Measurements from ENCODE around the gene DLG5. TPM values are rescaled to one million over a fixed set of nuclear protein-coding genes. Genes with fewer than 3 reads are reported as not detected.

DLG5 gene
- total and polyA plus RNA-seq, 10 of the 15 experiments (the other 5 are each of a cell fraction or from before 2014, with no cell fraction given): 0.18 to 6.6 (median 2.7) TPM

DNA sequence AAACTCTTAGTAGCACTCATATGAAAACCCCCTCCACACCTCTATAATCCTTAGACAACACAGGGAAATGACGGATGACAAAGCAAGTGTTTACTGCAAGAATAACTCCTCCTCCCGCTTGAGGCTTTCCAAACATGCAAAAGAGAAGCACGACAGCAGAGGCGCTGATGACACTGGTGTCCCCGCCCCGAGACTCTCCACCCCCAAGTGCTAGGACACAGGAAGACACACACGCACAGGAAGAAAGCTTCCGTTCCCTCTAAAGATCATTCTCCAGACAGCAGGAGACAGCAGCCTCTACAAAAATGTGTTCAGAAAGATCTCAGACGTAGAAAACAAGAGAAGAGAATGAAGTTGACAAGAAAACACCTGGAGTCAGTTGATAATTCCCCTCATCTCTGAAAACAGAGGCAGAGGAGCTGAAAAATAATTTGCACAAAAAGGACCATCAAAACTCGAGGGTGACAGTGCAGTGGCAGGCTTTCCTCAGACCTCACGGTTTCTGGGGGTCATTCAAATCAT lies 90.2 kb downstream of the DLG5 start (continued):
- TF ChIP-seq, protein P1, sequence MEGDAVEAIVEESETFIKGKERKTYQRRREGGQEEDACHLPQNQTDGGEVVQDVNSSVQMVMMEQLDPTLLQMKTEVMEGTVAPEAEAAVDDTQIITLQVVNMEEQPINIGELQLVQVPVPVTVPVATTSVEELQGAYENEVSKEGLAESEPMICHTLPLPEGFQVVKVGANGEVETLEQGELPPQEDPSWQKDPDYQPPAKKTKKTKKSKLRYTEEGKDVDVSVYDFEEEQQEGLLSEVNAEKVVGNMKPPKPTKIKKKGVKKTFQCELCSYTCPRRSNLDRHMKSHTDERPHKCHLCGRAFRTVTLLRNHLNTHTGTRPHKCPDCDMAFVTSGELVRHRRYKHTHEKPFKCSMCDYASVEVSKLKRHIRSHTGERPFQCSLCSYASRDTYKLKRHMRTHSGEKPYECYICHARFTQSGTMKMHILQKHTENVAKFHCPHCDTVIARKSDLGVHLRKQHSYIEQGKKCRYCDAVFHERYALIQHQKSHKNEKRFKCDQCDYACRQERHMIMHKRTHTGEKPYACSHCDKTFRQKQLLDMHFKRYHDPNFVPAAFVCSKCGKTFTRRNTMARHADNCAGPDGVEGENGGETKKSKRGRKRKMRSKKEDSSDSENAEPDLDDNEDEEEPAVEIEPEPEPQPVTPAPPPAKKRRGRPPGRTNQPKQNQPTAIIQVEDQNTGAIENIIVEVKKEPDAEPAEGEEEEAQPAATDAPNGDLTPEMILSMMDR (IDR thresholded peaks at IDR 0.05 in 2 of 3, conservative IDR thresholded peaks at IDR 0.05 in 1 of 3; ENCODE audit: control insufficient read depth in 2 of 3, extremely low read depth in 1 of 3, insufficient read depth in 1 of 3, low read depth in 3 of 3, low read length in 3 of 3): no peak
- TF ChIP-seq NBN (IDR thresholded peaks at IDR 0.05) (0 out of 2 replicates have a peak, but pooled peaks have one; percentile 46), BHLHE40 (IDR thresholded peaks at IDR 0.05; ENCODE audit: borderline replicate concordance in 1 of 2, low read depth in 2 of 2, low read length in 1 of 2) (no peak), IKZF2 (IDR thresholded peaks at IDR 0.05) (peak; percentile 35 to 50; a peak in 1 of 4 replicates), STAT3 (IDR thresholded peaks at IDR 0.05; ENCODE audit: low read depth, low read length) (no peak), FOXM1 (IDR thresholded peaks at IDR 0.05; ENCODE audit: low read depth, low read length) (no peak), IKZF1 (conservative IDR thresholded peaks at IDR 0.05) (no peak), SREBF1 (IDR thresholded peaks at IDR 0.05; ENCODE audit: low read length) (no peak), FOXK2 (IDR thresholded peaks at IDR 0.05) (no peak), BCL11A (IDR thresholded peaks at IDR 0.05; ENCODE audit: low read depth, low read length) (no peak), HDGF (IDR thresholded peaks at IDR 0.05) (peak; percentile 60), FOS (IDR thresholded peaks at IDR 0.05; ENCODE audit: borderline replicate concordance, extremely low read depth, insufficient read length) (no peak), POLR2A (IDR thresholded peaks at IDR 0.05; ENCODE audit: low read depth, low read length) (peak; percentile 66), ATF7 (IDR thresholded peaks at IDR 0.05; ENCODE audit: low read depth) (peak; percentile 10; the same call in 1 of the 2 replicates)
- TF ChIP-seq, protein P2, sequence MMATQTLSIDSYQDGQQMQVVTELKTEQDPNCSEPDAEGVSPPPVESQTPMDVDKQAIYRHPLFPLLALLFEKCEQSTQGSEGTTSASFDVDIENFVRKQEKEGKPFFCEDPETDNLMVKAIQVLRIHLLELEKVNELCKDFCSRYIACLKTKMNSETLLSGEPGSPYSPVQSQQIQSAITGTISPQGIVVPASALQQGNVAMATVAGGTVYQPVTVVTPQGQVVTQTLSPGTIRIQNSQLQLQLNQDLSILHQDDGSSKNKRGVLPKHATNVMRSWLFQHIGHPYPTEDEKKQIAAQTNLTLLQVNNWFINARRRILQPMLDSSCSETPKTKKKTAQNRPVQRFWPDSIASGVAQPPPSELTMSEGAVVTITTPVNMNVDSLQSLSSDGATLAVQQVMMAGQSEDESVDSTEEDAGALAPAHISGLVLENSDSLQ (IDR thresholded peaks at IDR 0.05): 0 out of 2 replicates have a peak, but pooled peaks have one; percentile 30
- TF ChIP-seq, protein P3, sequence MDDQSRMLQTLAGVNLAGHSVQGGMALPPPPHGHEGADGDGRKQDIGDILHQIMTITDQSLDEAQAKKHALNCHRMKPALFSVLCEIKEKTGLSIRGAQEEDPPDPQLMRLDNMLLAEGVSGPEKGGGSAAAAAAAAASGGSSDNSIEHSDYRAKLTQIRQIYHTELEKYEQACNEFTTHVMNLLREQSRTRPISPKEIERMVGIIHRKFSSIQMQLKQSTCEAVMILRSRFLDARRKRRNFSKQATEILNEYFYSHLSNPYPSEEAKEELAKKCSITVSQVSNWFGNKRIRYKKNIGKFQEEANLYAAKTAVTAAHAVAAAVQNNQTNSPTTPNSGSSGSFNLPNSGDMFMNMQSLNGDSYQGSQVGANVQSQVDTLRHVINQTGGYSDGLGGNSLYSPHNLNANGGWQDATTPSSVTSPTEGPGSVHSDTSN (IDR thresholded peaks at IDR 0.05; ENCODE audit: insufficient replicate concordance, low read depth, low read length): no peak
- TF ChIP-seq, protein P4, sequence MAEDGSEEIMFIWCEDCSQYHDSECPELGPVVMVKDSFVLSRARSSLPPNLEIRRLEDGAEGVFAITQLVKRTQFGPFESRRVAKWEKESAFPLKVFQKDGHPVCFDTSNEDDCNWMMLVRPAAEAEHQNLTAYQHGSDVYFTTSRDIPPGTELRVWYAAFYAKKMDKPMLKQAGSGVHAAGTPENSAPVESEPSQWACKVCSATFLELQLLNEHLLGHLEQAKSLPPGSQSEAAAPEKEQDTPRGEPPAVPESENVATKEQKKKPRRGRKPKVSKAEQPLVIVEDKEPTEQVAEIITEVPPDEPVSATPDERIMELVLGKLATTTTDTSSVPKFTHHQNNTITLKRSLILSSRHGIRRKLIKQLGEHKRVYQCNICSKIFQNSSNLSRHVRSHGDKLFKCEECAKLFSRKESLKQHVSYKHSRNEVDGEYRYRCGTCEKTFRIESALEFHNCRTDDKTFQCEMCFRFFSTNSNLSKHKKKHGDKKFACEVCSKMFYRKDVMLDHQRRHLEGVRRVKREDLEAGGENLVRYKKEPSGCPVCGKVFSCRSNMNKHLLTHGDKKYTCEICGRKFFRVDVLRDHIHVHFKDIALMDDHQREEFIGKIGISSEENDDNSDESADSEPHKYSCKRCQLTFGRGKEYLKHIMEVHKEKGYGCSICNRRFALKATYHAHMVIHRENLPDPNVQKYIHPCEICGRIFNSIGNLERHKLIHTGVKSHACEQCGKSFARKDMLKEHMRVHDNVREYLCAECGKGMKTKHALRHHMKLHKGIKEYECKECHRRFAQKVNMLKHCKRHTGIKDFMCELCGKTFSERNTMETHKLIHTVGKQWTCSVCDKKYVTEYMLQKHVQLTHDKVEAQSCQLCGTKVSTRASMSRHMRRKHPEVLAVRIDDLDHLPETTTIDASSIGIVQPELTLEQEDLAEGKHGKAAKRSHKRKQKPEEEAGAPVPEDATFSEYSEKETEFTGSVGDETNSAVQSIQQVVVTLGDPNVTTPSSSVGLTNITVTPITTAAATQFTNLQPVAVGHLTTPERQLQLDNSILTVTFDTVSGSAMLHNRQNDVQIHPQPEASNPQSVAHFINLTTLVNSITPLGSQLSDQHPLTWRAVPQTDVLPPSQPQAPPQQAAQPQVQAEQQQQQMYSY (CRISPR knock-in tag; IDR thresholded peaks at IDR 0.05): no peak
- TF ChIP-seq, protein P5, sequence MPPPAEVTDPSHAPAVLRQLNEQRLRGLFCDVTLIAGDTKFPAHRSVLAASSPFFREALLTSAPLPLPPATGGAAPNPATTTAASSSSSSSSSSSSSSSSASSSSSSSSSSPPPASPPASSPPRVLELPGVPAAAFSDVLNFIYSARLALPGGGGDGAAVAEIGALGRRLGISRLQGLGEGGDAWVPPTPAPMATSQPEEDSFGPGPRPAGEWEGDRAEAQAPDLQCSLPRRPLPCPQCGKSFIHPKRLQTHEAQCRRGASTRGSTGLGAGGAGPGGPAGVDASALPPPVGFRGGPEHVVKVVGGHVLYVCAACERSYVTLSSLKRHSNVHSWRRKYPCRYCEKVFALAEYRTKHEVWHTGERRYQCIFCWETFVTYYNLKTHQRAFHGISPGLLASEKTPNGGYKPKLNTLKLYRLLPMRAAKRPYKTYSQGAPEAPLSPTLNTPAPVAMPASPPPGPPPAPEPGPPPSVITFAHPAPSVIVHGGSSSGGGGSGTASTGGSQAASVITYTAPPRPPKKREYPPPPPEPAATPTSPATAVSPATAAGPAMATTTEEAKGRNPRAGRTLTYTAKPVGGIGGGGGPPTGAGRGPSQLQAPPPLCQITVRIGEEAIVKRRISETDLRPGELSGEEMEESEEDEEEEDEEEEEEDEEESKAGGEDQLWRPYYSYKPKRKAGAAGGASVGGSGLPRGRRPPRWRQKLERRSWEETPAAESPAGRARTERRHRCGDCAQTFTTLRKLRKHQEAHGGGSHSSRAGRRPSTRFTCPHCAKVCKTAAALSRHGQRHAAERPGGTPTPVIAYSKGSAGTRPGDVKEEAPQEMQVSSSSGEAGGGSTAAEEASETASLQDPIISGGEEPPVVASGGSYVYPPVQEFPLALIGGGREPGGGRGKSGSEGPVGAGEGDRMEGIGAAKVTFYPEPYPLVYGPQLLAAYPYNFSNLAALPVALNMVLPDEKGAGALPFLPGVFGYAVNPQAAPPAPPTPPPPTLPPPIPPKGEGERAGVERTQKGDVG (CRISPR knock-in tag; IDR thresholded peaks at IDR 0.05): no peak
- TF ChIP-seq, protein P6, sequence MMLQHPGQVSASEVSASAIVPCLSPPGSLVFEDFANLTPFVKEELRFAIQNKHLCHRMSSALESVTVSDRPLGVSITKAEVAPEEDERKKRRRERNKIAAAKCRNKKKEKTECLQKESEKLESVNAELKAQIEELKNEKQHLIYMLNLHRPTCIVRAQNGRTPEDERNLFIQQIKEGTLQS (IDR thresholded peaks at IDR 0.05; ENCODE audit: borderline replicate concordance, extremely low read depth, low read depth, low read length): no peak
